ENCODE measurements around the gene TMEM167B. TPM values are rescaled to one million over a fixed set of nuclear protein-coding genes. Genes with fewer than 3 reads are reported as not detected.

TMEM167B gene
- total RNA-seq, 1 donor from 2014 or later, result 13.1 TPM

GRCh38 chr1:109091839-109092193, 1.3 kb downstream of the TMEM167B start:
- no peak for DNase-seq (ENCODE audit: low read depth)
- TF ChIP-seq CTCF (conservative IDR thresholded peaks at IDR 0.05; ENCODE audit: low read depth, low read length), result no peak
- H3K4me3 ChIP-seq (ENCODE audit: low read depth, low read length), result peak overlapping the region; percentile 80

- H3K4me3 ChIP-seq (ENCODE audit: low read depth, low read length), result no peak overlapping the region
- TF ChIP-seq CTCF (conservative IDR thresholded peaks at IDR 0.05; ENCODE audit: low read depth, low read length), result no peak
- DNase-seq (ENCODE audit: low read depth), result no peak
These were observed 3.8 kb downstream of the TMEM167B start for GRCh38 chr1:109094377-109094803.

GRCh38 chr1:109094871-109095270, 4.3 kb downstream of the TMEM167B start:
- TF ChIP-seq CTCF (conservative IDR thresholded peaks at IDR 0.05; ENCODE audit: low read depth, low read length), result no peak
- no peak overlapping the region for H3K4me3 ChIP-seq (ENCODE audit: low read depth, low read length)
- DNase-seq (ENCODE audit: low read depth), result no peak

- no peak overlapping the region for H3K4me3 ChIP-seq (ENCODE audit: low read depth, low read length)
These were observed 5.1 kb downstream of the TMEM167B start for GRCh38 chr1:109095631-109096030.

GRCh38 chr1:109096120-109096519, 5.6 kb downstream of the TMEM167B start:
- no peak for TF ChIP-seq CTCF (conservative IDR thresholded peaks at IDR 0.05; ENCODE audit: low read depth, low read length)
- no peak for DNase-seq (ENCODE audit: low read depth)
- no peak overlapping the region for H3K4me3 ChIP-seq (ENCODE audit: low read depth, low read length)

More at GRCh38 chr1:109095631-109096030, 5.1 kb downstream of the TMEM167B start:
- DNase-seq (ENCODE audit: low read depth), result no peak
- no peak for TF ChIP-seq CTCF (conservative IDR thresholded peaks at IDR 0.05; ENCODE audit: low read depth, low read length)

- TF ChIP-seq CTCF (conservative IDR thresholded peaks at IDR 0.05; ENCODE audit: low read depth, low read length), result peak; percentile 79
- peak overlapping the region; percentile 99 for H3K4me3 ChIP-seq (ENCODE audit: low read depth, low read length)
- no peak for DNase-seq (ENCODE audit: low read depth)
These were observed 9.6 kb downstream of the TMEM167B start for GRCh38 chr1:109099938-109100773.

Measured in epithelial cell of proximal tubule (primary cell).